Measurements from ENCODE around the gene RARRES1.

The RARRES1 gene

GRCh38 chr3:158763421-158763820, 31.2 kb upstream of the RARRES1 start:
- no peak for DNase-seq

GRCh38 chr3:158762701-158763100, 30.4 kb upstream of the RARRES1 start:
- no peak for DNase-seq

GRCh38 chr3:158761350-158761749, 29.1 kb upstream of the RARRES1 start:
- no peak for DNase-seq

- DNase-seq: no peak
These were observed 23.2 kb upstream of the RARRES1 start for GRCh38 chr3:158755421-158755820.

- DNase-seq: no peak
These were observed 21.6 kb upstream of the RARRES1 start for GRCh38 chr3:158753854-158754253.

- DNase-seq: no peak
These were observed 19.1 kb upstream of the RARRES1 start for GRCh38 chr3:158751316-158751715.

- DNase-seq: no peak
These were observed 17.8 kb upstream of the RARRES1 start for GRCh38 chr3:158750016-158750415.

GRCh38 chr3:158749526-158749925, 17.3 kb upstream of the RARRES1 start:
- no peak for DNase-seq

- DNase-seq: no peak
These were observed 16.1 kb upstream of the RARRES1 start for GRCh38 chr3:158748237-158748828.

- no peak for DNase-seq
These were observed 15.2 kb upstream of the RARRES1 start for GRCh38 chr3:158747417-158747816.

GRCh38 chr3:158745551-158745950, 13.3 kb upstream of the RARRES1 start:
- DNase-seq: no peak

GRCh38 chr3:158744567-158745288, 12.5 kb upstream of the RARRES1 start:
- DNase-seq: no peak

GRCh38 chr3:158743664-158744566, 11.7 kb upstream of the RARRES1 start:
- DNase-seq: no peak

GRCh38 chr3:158742871-158743663, 10.8 kb upstream of the RARRES1 start:
- peak; percentile 42 for DNase-seq

- no peak for DNase-seq
These were observed 7.4 kb upstream of the RARRES1 start for GRCh38 chr3:158739661-158740060.

- DNase-seq: no peak
These were observed 6.8 kb upstream of the RARRES1 start for GRCh38 chr3:158739078-158739477.

- DNase-seq: no peak
These were observed 6.4 kb upstream of the RARRES1 start for GRCh38 chr3:158738653-158739052.

GRCh38 chr3:158737976-158738615, 5.8 kb upstream of the RARRES1 start:
- DNase-seq: no peak

GRCh38 chr3:158737410-158737809, 5.2 kb upstream of the RARRES1 start:
- DNase-seq: no peak

- no peak for DNase-seq
These were observed 3.2 kb upstream of the RARRES1 start for GRCh38 chr3:158735296-158736033.

GRCh38 chr3:158733656-158734055, 1.4 kb upstream of the RARRES1 start:
- no peak for DNase-seq

- no peak for DNase-seq
These were observed 571 bp upstream of the RARRES1 start for GRCh38 chr3:158732856-158733200.
